ENCODE data around the gene MMGT1.

Gene MMGT1

DNA sequence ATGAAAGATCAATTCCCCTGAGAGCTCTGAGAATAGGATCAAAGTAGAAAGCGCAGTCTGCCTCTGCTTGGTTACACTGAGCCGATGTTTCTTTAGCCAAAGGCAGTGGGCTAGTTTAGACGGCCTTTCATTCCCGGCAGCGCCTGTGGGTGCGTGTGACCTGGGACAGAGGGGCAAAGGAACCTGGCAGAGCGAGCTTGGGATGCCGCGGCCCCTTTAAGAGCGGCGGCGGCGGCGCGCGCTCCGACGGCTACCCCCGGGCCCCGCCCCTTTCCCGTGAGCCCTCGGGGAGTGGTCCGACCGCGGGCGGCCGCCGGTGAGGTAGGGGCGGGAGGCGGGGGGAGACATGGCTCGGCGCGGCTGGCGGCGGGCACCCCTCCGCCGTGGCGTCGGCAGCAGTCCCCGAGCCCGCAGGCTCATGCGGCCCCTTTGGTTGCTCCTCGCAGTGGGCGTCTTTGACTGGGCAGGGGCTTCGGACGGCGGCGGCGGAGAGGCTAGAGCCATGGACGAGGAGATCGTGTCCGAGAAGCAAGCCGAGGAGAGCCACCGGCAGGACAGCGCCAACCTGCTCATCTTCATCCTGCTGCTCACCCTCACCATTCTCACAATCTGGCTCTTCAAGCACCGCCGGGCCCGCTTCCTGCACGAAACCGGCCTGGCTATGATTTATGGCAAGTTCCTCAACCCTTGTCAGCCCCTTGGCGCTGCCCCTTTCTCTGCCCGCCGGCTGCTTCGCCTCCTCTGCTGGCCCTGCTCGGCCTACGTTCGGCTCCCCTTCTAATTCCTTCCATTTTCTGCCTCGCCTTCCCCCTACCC lies 11.6 kb upstream of the MMGT1 start, which contains the start of gene SLC9A6:
Gene SLC9A6 (plus strand): TSS at position 279 of the 816 bp plus-strand sequence. CDS start 224 bp downstream, at position 503.
- TF ChIP-seq, protein P1, sequence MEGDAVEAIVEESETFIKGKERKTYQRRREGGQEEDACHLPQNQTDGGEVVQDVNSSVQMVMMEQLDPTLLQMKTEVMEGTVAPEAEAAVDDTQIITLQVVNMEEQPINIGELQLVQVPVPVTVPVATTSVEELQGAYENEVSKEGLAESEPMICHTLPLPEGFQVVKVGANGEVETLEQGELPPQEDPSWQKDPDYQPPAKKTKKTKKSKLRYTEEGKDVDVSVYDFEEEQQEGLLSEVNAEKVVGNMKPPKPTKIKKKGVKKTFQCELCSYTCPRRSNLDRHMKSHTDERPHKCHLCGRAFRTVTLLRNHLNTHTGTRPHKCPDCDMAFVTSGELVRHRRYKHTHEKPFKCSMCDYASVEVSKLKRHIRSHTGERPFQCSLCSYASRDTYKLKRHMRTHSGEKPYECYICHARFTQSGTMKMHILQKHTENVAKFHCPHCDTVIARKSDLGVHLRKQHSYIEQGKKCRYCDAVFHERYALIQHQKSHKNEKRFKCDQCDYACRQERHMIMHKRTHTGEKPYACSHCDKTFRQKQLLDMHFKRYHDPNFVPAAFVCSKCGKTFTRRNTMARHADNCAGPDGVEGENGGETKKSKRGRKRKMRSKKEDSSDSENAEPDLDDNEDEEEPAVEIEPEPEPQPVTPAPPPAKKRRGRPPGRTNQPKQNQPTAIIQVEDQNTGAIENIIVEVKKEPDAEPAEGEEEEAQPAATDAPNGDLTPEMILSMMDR (IDR thresholded peaks at IDR 0.05), result no peak

DNA sequence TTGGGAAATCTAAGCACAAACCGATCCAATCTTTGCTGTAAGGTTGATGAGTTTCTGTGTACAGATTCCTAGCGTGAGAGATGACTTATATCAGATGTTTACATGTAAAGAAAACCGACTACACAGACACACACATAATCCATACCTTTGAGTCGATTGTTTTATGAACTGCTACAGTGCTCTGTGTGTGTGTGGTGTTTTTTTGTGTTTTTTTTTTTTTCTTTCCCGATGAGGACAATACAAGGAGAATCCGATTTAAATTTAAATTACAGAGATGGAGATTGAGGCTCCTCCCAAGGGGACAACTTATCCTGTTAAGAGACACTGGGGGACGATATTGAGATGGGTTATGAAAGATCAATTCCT lies 11.0 kb upstream of the MMGT1 start:
- TF ChIP-seq, protein P1 (IDR thresholded peaks at IDR 0.05), result no peak

DNA sequence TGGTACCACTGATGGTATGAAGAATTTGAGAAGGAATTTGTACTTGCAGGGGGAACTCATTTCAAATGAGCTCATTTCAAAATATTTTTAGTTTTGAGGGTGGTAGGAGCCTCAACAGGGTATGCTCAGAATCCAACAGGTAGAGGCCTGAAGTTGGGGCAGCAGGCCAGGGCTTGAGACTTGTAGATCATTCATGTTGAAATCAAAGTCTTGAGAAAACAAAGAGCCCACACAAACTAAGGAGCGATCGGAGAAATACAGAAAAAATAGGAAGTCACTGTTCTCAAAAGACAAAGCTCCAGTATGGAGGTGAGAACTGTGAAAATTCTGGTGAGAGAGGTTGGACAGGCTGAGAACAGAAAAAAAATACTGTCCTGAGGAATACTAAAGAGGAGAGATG lies 10.5 kb upstream of the MMGT1 start:
- TF ChIP-seq, protein P1 (IDR thresholded peaks at IDR 0.05), result no peak

DNA sequence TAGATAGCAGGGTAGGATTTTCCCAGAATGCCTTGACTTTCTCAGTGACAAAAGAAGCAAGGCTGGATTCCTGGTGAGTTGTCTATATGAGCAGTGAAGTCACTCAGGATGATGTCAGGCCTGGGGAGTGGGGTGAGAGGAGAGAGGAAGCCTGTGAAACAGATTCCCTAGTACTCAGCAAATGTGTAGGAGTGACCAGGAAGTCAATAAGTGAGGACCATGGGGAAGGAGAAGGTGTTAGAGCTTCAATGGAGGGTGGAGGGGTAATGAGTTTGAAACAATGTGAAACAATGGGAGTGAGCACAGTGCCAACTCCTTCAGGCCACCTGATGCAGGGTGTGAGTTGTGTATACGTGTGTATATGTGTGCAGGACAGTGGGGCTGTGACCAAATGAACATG lies 9.1 kb upstream of the MMGT1 start:
- TF ChIP-seq, protein P1 (IDR thresholded peaks at IDR 0.05), result no peak

DNA sequence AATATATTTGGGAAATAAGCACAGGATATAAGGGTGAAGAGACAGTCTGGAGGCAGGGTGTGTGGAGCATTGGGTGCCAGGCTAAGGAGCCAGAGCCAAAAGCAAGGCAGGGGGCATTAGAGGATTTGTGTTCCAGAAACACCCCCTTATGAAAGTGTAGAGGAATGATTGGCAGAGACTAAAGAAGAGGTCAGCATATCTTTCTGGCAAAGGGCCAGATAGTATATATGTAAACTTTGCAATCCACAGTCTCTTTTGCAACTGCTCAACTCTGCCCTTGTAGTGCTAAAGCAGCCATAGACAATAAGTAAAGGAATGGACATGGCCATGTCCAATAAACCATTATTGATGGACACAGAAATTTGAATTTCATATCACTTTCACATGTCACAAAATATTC lies 7.9 kb upstream of the MMGT1 start:
- TF ChIP-seq, protein P1 (IDR thresholded peaks at IDR 0.05), result no peak

DNA sequence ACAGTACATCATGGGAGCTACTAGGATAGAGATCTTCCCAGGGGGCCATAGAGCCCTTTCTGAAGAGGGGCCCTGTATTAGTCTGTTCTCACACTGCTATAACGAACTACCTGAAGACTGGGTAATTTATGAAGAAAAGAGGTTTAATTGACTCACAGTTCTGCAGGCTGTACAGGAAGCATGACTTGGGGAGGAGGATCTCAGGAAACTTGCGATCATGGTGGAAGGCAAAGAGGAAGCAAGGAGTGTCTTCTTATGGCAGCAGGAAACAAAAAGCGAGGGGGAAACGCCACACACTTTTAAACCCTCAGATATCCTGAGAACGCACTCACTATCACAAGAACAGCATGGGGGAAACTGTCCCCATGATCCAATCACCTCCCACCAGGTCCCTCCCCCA lies 7.2 kb upstream of the MMGT1 start:
- TF ChIP-seq, protein P1 (IDR thresholded peaks at IDR 0.05), result no peak

DNA sequence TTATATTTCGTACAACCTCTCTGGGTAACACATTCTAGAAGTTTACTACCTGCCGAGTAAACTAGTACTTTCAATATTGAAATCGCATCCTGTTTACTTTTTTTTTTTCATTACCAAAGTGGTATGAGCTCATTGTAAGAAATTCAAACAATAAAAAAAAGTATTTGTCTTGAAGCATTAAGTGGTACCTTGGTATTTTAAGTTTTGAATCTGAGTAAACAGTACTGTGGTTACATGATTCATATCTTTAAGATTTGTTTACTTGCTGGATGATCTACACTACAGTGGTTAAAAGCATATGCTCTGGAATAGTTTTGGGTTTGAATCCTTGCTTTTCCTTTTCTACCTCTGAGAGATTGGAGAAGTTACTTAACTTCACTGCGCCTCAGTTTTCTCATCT lies 3.8 kb upstream of the MMGT1 start:
- TF ChIP-seq, protein P1 (IDR thresholded peaks at IDR 0.05), result no peak

Data from LNCAP (cell line).